ENCODE data around the gene IL3RA. TPM values are rescaled to one million over a fixed set of nuclear protein-coding genes. Genes with fewer than 3 reads are reported as not detected.
A peak's percentile ranks its signal among the peaks of the same experiment; 100 is the strongest.

Gene IL3RA
- total and polyA plus RNA-seq, 8 donors = 0.57 to 7.6 (median 2.0) TPM

- Histone ChIP-seq H3K4me1 (no peaks in the 10 kb centered on the region), H3K9me3 (no peaks in the 10 kb centered on the region), H3K27me3 (no peaks in the 10 kb centered on the region), H3K4me3 (no peak overlapping the region), H3K27ac (no peak overlapping the region), H3K36me3 (no peaks in the 10 kb centered on the region)
- WGBS, 2 donors = 71 to 82% methylated on average over 18 of the region's 18 CpGs
- FAIRE-seq (no peak), DNase-seq (peak in 2 of 6 donors; percentile 7 to 68), ATAC-seq (peak in 3 of 4 donors; percentile 38 to 85 (median 74))
- intact Hi-C loops (cut with DNase I) = no loop called here
- TF ChIP-seq, protein P1, sequence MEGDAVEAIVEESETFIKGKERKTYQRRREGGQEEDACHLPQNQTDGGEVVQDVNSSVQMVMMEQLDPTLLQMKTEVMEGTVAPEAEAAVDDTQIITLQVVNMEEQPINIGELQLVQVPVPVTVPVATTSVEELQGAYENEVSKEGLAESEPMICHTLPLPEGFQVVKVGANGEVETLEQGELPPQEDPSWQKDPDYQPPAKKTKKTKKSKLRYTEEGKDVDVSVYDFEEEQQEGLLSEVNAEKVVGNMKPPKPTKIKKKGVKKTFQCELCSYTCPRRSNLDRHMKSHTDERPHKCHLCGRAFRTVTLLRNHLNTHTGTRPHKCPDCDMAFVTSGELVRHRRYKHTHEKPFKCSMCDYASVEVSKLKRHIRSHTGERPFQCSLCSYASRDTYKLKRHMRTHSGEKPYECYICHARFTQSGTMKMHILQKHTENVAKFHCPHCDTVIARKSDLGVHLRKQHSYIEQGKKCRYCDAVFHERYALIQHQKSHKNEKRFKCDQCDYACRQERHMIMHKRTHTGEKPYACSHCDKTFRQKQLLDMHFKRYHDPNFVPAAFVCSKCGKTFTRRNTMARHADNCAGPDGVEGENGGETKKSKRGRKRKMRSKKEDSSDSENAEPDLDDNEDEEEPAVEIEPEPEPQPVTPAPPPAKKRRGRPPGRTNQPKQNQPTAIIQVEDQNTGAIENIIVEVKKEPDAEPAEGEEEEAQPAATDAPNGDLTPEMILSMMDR (IDR thresholded peaks at IDR 0.05) = no peak
These were observed 20.1 kb upstream of the IL3RA start for GRCh38 chrX:1316527-1316926.

GRCh38 chrX:1321674-1322073 lies 14.9 kb upstream of the IL3RA start:
- DNase-seq (no peak), FAIRE-seq (no peak), ATAC-seq (no peak)
- intact Hi-C loops (cut with DNase I) = no loop called here
- 63 to 64% methylated on average over 13 of the region's 13 CpGs for WGBS, 2 donors
- Histone ChIP-seq H3K36me3 (no peaks in the 10 kb centered on the region), H3K4me3 (no peak overlapping the region), H3K27me3 (no peaks in the 10 kb centered on the region), H3K4me1 (no peaks in the 10 kb centered on the region), H3K27ac (no peak overlapping the region), H3K9me3 (no peaks in the 10 kb centered on the region)
- TF ChIP-seq, protein P1 (IDR thresholded peaks at IDR 0.05) = no peak

DNA sequence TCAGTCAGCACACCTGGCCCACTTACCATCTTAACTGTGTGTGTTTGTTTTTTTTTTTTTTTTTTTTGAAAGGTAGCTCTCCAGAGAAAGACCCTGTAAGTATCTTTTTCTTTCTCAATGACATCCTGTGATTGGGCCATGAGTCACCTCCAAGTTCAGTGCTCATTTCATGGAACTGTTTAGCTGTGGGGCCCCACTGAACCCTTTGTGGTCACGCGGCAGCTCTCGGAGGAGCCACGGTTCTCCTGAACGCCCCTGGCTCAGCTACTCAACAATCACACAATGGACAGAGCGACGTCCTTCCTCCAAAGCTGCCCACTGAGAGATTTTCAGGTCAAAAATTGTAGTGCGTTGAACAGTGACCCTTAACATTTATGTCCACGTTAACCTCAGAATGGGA lies 14.2 kb upstream of the IL3RA start:
- Histone ChIP-seq H3K36me3 (no peaks in the 10 kb centered on the region), H3K27ac (no peak overlapping the region), H3K9me3 (no peaks in the 10 kb centered on the region), H3K27me3 (no peaks in the 10 kb centered on the region), H3K4me3 (no peak overlapping the region), H3K4me1 (no peaks in the 10 kb centered on the region)
- WGBS, 2 donors = 68 to 74% methylated on average over 9 of the region's 9 CpGs
- ATAC-seq (no peak), FAIRE-seq (no peak), DNase-seq (no peak)
- intact Hi-C loops (cut with DNase I) = no loop called here
- TF ChIP-seq, protein P1 (IDR thresholded peaks at IDR 0.05) = no peak

- no peaks in the 10 kb centered on the region for H3K9me3 ChIP-seq
- TF ChIP-seq, protein P1 (IDR thresholded peaks at IDR 0.05) = no peak
- no peaks in the 10 kb centered on the region for H3K4me1 ChIP-seq
- no peak overlapping the region for H3K27ac ChIP-seq
- no peak for FAIRE-seq
- WGBS, 2 donors = 12 to 16% methylated on average over 10 of the region's 10 CpGs
- ATAC-seq = peak in 2 of 4 donors; percentile 34 to 61
- no peak overlapping the region for H3K4me3 ChIP-seq
- intact Hi-C loops (cut with DNase I) = no loop called here
- no peaks in the 10 kb centered on the region for H3K36me3 ChIP-seq
- H3K27me3 ChIP-seq = no peaks in the 10 kb centered on the region
- peak in 1 of 6 donors; percentile 26 for DNase-seq
These were observed 13.3 kb upstream of the IL3RA start for GRCh38 chrX:1323315-1323714.

DNA sequence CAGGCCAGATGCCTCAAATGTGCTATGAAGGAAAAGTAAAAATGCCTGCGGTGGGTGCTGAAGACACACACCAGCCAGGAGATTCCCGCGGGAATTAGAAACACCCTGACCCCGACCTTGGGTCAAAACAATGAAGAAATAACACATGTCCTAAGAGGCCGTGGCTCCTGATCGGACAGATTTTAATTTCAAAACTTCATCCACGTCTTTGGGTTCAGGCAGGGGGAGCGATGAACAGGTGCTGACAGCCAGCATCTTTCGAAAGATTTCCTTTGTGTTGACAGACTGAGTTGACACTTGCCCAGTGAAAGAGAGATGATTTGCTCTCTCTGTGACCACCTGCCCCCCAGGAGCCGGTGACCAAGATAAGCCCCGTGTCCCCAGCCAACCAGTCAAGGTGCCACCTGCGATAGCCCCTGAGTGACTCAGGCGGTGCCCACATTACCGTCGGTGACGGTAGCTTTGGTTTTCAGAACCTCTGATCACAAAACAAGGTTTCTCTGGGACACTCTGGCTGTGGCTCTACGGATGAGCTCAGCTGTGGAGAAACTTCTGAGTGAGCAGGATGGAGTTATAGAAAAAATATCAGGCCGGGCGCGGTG lies 11.0 kb upstream of the IL3RA start:
- WGBS, 2 donors = 43 to 45% methylated on average over 20 of the region's 20 CpGs
- FAIRE-seq = no peak
- no peak for DNase-seq
- no peak for ATAC-seq
- no peak overlapping the region for H3K27ac ChIP-seq
- TF ChIP-seq, protein P1 (IDR thresholded peaks at IDR 0.05) = no peak
- intact Hi-C loops (cut with DNase I) = no loop called here
- no peaks in the 10 kb centered on the region for H3K4me1 ChIP-seq
- H3K36me3 ChIP-seq = no peaks in the 10 kb centered on the region
- H3K9me3 ChIP-seq = no peaks in the 10 kb centered on the region
- H3K4me3 ChIP-seq = no peak overlapping the region
- no peaks in the 10 kb centered on the region for H3K27me3 ChIP-seq

Measured in pancreas (tissue), 10 donors.